Left lung (tissue), 10 donors: ENCODE data around the gene NDFIP1. TPM values are rescaled to one million over a fixed set of nuclear protein-coding genes. Genes with fewer than 3 reads are reported as not detected.
A peak's percentile ranks its signal among the peaks of the same experiment; 100 is the strongest.

Source experiments
- ATAC-seq: fragments of 200-7000 bp; cut with Tn5 transposase; one replicate; pipeline ENCODE4 v1.9.1; 2020; ENCODE audit warnings: moderate library complexity
- DNase-seq, 4 donors: peaks; one replicate each; pipeline ENCODE4 v3.0.0-alpha.2; 2013 to 2020
- H3K27ac ChIP-seq, 2 donors: fragments of 200-600 bp; sonication (generic) in 1 of 2; one replicate each; pipeline versions ENCODE4 v1.5.0 to v1.8.0; 2020 to 2021
- H3K27me3 ChIP-seq, 2 donors: fragments of 200-600 bp; sonication (generic) in 1 of 2; one replicate each; pipeline versions ENCODE4 v1.5.0 to v1.8.0; 2020 to 2021
- H3K36me3 ChIP-seq, 2 donors: fragments of 200-600 bp; sonication (generic) in 1 of 2; one replicate each; pipeline versions ENCODE4 v1.5.0 to v1.8.0; 2020 to 2021
- H3K4me1 ChIP-seq, 2 donors: fragments of 200-600 bp; one replicate each; pipeline ENCODE4 v1.8.0; 2021
- H3K4me3 ChIP-seq, 2 donors: fragments of 200-600 bp; sonication (generic) in 1 of 2; one replicate each; pipeline versions ENCODE4 v1.5.0 to v1.8.0; 2020 to 2021; ENCODE audit warnings: mild to moderate bottlenecking in 1 of 2
- H3K9me3 ChIP-seq, 2 donors: fragments of 200-600 bp; sonication (generic) in 1 of 2; one replicate each; pipeline versions ENCODE4 v1.5.0 to v1.8.0; 2020 to 2021
- CTCF ChIP-seq, 2 donors: fragments of 200-600 bp; sonication (generic) in 1 of 2; IDR thresholded peaks; one replicate each; pipeline versions ENCODE4 v1.5.0 to v1.8.0; 2021; ENCODE audit warnings: antibody characterized with exemption in 2 of 2
- intact Hi-C, 2 donors: fragments of 100-400 bp; cut with DNase I; formaldehyde crosslinking; loops; one replicate each; pipeline versions ENCODE4 v1.11.2 to v1.14.2; 2022
- polyA plus RNA-seq, 6 donors: library from polyadenylated mRNA; unstranded; fragments of 120-200 nt; gene quantifications; one replicate each; pipeline ENCODE4 v1.2.1, GENCODE V29; 2013; ENCODE audit not compliant: insufficient read length in 6 of 6
- total RNA-seq, 2 donors: library from RNA; stranded (reverse); fragmentation: NEBNext Ultra II Directional; extraction: Animal tissue kit (Norgen Biotek cat#: 25700); gene quantifications; one replicate each; pipeline ENCODE4 v1.2.1, GENCODE V29; 2021
- donor health status: DM: no; HTN: yes; CAD: no.
- donor health status: DM: no; HTN: no; CAD: no.

Gene NDFIP1
- total and polyA plus RNA-seq, 8 donors = 76.5 to 111 (median 103) TPM

DNA sequence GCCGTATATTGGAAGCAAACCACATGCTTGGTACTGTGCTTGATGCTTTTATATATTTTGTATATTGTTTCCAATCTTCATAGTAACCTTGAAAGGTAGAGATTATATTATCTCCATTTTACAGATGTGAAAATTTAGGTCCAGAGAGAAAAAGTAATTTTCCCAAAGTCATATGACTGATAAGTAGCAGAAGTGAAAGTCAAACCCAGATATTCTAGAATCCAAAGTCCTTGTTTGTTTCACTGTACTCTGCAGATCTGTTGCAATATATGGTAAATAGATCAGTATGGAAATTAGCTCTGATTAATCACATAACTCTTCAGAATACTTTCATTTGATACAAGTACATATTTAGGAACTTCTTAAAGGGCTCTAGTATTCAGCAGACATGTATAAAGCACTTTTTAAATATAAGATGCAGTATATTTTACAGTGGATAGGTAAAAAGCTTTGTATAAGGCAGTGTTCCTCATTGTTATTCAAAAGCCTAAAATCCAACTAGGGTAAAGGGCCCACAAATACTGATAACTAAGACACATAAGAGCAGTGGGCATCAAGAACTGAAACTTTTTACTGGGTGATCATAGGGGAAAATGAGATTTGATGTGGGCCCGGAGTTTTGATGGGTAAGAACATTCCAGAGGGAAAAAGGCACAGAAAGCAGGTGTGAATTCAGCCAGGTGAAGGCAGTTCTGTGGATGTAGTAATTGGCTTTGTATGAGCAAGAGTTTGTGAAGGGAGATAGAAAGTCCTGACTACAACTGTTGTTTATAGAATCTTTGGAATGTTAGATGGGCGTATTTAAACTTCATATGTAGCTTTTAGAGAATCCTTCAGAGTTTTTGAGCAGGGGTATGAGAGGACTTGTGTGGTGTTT is 25.0 kb downstream of the NDFIP1 start:
- ATAC-seq = no peak
- TF ChIP-seq CTCF (IDR thresholded peaks at IDR 0.05) = no peak
- Histone ChIP-seq H3K27ac (peak overlapping the region in 1 of 2 donors; percentile 34), H3K36me3 (peaks cover 0 to 58% of the 10 kb centered on the region in 2 donors), H3K4me1 (peaks cover 0 to 26% of the 10 kb centered on the region in 2 donors), H3K4me3 (no peak overlapping the region), H3K9me3 (no peaks in the 10 kb centered on the region), H3K27me3 (no peaks in the 10 kb centered on the region)
- intact Hi-C loops = no loop called here
- no peak for DNase-seq

DNA sequence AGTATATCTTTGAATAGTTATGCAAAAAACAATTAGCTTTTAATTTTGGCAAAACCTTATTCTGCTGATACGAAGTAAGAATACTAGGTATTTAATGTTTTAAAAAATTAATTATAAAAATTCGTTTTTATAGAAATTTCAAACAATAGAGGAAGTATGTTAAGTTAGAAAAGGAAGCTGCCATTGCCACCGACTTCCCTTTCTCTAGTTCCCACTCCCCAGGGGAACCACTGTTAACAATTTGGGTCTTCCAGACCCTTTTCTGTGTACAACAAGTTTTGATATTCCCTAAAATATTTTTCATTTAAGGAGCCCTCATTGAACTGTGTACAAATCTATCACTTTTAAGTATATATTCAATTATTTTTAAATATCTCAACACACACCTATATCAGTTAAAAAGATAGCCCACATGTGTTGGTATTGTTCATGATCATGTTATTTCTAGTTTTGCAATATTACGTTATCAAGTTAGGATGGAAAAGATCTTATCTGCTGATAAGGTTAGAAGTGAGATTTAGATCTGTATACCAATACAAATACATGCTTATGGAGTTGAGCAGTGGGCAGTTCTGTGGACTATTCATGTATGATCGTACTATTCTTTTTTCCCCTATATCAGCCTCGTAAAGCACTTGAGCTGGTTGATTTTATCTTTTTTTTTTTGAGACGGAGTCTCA is 25.9 kb downstream of the NDFIP1 start:
- Histone ChIP-seq H3K27me3 (no peaks in the 10 kb centered on the region), H3K36me3 (peaks cover 0 to 65% of the 10 kb centered on the region in 2 donors), H3K27ac (peak overlapping the region in 1 of 2 donors; percentile 34), H3K4me1 (peaks cover 0 to 26% of the 10 kb centered on the region in 2 donors), H3K4me3 (no peak overlapping the region), H3K9me3 (no peaks in the 10 kb centered on the region)
- ATAC-seq = no peak
- intact Hi-C loops = no loop called here
- DNase-seq = no peak
- TF ChIP-seq CTCF (IDR thresholded peaks at IDR 0.05) = no peak

- Histone ChIP-seq H3K9me3 (no peaks in the 10 kb centered on the region), H3K4me1 (no peaks in the 10 kb centered on the region), H3K36me3 (peaks cover 0 to 86% of the 10 kb centered on the region in 2 donors), H3K27ac (no peak overlapping the region), H3K27me3 (no peaks in the 10 kb centered on the region), H3K4me3 (no peak overlapping the region)
- intact Hi-C loops = loop anchor here in 1 of 2 donors (5.0 kb wide), 1 partner anchor 149 kb away; no protein-coding TSS in a partner anchor
- DNase-seq = no peak
- TF ChIP-seq CTCF (IDR thresholded peaks at IDR 0.05) = no peak
- no peak for ATAC-seq
Measured at GRCh38 chr5:142141463-142141862, 32.9 kb downstream of the NDFIP1 start.

DNA sequence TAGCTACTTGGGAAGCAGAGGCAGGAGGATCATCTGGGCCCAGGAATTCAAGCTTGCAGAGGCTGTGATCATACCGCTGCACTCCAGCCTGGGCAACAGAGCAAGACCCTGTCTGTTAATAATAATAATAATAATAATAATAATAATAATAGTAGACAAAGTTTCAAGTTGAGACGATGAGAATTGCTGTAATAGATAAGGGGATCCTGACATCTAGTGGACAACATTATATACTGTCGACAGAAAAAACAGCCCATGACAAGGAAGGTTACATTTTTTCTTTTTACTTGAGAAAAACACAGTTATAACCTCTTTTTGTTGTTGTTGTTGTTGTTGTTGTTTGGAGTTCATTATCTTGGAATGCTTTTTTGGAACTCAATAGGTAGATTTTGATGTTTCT is 35.3 kb downstream of the NDFIP1 start:
- intact Hi-C loops = loop anchor here in 1 of 2 donors (5.0 kb wide), 1 partner anchor 152 kb away; no protein-coding TSS in a partner anchor
- no peak overlapping the region for H3K4me3 ChIP-seq

More for the DNA sequence above, 35.3 kb downstream of the NDFIP1 start:
- H3K27me3 ChIP-seq = no peaks in the 10 kb centered on the region
- H3K9me3 ChIP-seq = no peaks in the 10 kb centered on the region
- H3K36me3 ChIP-seq = peaks cover 0 to 86% of the 10 kb centered on the region in 2 donors
- DNase-seq (peak in 1 of 4 donors; percentile 35), ATAC-seq (peak; percentile 59)
- peak; percentile 36 to 48 for TF ChIP-seq CTCF (IDR thresholded peaks at IDR 0.05)
- no peaks in the 10 kb centered on the region for H3K4me1 ChIP-seq
- H3K27ac ChIP-seq = no peak overlapping the region
